Measurements from ENCODE around the gene SLC6A8.
"Not testable (repeated sequence)": the region's sequence is repeated elsewhere in the genome, so short reads cannot be mapped to it uniquely, and the experiment has no call there.

Gene SLC6A8

GRCh38 chrX:153693216-153694086, 5.7 kb downstream of the SLC6A8 start:
- DNase-seq (ENCODE audit: low spot score) = no peak

DNA sequence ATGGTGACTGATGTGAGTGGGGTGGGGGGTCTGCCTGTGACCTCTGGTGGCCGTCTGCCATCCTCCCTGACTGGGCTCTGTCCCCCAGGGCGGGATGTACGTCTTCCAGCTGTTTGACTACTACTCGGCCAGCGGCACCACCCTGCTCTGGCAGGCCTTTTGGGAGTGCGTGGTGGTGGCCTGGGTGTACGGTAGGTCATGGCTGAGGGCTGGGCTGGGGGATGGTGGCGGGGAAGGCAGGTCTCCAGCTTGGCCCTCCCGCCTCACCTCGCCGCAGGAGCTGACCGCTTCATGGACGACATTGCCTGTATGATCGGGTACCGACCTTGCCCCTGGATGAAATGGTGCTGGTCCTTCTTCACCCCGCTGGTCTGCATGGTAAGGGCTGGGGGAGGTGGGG, 6.5 kb downstream of the SLC6A8 start:
- DNase-seq (ENCODE audit: low spot score) = not testable (repeated sequence)

GRCh38 chrX:153694687-153695270, 7.1 kb downstream of the SLC6A8 start:
- DNase-seq (ENCODE audit: low spot score) = no peak

DNA sequence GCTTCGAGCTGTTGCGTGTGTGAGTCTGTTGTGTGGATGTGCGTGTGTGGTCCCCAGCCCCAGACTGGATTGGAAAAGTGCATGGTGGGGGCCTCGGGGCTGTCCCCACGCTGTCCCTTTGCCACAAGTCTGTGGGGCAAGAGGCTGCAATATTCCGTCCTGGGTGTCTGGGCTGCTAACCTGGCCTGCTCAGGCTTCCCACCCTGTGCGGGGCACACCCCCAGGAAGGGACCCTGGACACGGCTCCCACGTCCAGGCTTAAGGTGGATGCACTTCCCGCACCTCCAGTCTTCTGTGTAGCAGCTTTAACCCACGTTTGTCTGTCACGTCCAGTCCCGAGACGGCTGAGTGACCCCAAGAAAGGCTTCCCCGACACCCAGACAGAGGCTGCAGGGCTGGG, 8.4 kb downstream of the SLC6A8 start:
- DNase-seq (ENCODE audit: low spot score) = no peak

DNA sequence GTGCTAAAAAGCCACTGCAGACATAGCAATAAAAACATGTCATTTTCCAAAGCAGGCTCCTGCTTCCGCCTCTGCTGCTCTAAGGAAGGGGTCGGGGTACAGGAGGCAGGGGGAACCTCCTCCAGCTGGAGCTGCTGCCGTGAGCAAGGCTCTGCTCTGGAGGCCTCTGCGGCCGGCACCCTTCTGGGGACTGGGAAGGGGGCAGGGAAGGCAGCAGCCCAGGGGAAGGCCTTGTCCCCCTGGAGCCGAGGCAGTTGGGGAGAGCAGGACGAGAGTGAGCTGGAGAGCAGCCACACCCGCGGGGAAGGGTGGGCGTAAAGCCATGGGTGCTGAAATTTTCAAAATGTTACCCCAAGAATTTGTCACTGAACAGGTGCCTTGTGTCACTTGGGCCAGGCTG, 8.8 kb downstream of the SLC6A8 start:
- not testable (repeated sequence) for DNase-seq (ENCODE audit: low spot score)

DNA sequence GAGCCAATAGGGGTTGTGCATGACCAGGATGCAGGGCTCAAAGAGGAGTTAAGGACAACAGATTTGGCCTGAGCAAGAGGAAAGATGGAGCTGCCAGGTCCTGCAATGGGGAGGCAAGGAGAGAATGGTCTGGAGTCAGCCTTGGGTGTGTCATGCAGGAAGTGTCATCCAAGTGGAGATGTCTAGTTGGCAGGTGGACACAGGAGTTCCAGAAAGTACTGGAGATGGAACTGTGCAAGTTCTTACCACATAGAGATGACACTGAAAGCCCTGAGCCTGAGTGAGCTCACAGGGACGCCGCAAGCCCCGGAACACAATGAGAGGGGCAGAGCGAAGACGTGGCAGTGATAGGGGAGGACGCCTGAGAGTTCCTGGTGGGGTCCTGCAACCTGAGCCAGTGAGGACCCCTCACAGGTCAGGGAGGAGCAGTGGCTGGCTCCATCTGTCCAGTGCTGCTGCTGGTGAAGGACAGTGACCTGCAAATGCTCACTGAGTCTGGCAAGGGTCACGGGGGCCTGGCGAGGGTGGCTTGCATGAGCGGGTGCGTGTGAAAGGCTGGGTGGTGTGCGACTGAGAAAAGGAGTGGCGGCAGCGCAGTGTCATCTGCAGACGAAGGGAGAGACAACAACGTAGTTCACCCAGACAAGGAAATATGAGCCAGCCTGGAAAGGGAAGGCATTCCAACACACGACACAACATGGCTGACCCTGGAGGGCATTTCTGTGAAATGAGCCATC, 9.4 kb downstream of the SLC6A8 start:
- not testable (repeated sequence) for DNase-seq (ENCODE audit: low spot score)

GRCh38 chrX:153697924-153698865, 10.5 kb downstream of the SLC6A8 start:
- DNase-seq (ENCODE audit: low spot score) = no peak

GRCh38 chrX:153699210-153699783, 11.6 kb downstream of the SLC6A8 start:
- DNase-seq (ENCODE audit: low spot score) = not testable (repeated sequence)

GRCh38 chrX:153699784-153700371, 12.2 kb downstream of the SLC6A8 start:
- not testable (repeated sequence) for DNase-seq (ENCODE audit: low spot score)

GRCh38 chrX:153700376-153700945, 12.7 kb downstream of the SLC6A8 start:
- no peak for DNase-seq (ENCODE audit: low spot score)

DNA sequence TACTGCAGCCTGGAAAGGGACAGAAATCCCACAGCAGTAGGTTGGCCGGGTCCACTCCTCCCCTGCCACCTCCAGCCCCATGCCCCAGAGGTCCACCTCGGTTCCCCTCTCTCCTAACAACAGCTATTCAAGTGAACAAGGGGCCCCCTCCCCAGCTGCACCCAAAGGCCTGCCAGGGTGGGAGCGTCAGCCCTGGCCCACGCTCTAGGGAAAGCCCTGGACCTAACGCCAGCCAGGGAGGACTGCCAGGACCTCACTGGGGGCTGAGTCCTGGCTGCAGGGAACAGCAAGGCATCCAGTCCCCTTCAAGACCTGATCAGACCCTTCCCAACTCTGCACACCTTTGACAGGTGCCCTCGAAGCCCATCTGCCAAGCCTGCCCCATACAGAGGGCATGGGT, 13.2 kb downstream of the SLC6A8 start:
- no peak for DNase-seq (ENCODE audit: low spot score)

GRCh38 chrX:153701706-153702105, 14.0 kb downstream of the SLC6A8 start:
- no peak for DNase-seq (ENCODE audit: low spot score)

DNA sequence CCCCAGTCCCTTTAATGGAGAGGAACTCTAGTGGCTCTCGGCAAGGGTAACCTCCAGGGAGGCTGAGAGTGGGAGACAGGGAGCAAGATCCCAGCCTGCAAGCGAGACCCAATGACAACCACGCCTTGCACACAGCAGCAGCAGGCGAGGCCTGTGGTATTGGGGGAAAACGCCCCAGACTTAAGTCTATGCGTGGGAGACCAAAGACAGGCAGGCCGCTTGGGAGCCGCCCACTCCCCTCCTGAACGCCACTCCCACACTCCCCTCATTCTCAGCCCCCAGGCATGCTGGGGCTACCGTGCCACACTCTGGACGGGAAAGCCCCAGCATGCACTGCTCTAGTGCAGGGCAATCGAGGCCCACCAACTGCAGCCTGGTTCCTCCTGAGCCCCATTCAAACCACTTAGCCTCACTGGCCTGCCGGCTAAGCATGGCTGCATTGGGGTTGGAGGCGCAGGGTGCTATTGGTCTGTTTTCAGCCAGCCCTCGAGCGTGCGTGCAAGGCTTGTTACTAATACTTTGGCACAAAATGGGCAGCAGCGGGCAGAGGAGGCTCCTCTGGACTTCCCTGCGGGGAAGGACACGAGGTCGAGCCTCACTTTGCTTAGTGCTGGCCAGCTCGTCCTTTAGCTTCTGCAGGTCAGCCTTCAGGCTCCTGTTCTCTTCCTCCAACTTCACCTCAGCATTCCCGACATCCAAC, 14.8 kb downstream of the SLC6A8 start:
- DNase-seq (ENCODE audit: low spot score) = no peak

DNA sequence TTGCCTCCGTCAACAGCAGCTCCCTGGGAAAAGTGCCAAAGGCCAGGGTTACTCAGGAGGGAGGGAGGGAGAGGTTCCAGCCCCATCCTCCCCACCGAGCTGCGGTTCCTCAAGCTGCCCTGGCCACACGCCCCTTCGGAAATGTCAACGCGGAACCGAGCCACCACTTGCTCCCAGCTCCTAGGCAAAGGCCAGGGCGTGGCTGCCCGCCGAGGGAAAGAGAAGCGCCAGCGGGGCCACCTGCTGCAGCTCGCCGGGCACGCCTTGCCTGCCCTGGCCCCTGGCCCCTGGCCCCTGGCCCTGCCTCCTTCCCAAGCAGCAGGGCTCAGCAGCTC, 15.3 kb downstream of the SLC6A8 start:
- DNase-seq (ENCODE audit: low spot score) = no peak

- DNase-seq (ENCODE audit: low spot score) = no peak
These were observed 16.3 kb downstream of the SLC6A8 start for GRCh38 chrX:153704021-153704526.

DNA sequence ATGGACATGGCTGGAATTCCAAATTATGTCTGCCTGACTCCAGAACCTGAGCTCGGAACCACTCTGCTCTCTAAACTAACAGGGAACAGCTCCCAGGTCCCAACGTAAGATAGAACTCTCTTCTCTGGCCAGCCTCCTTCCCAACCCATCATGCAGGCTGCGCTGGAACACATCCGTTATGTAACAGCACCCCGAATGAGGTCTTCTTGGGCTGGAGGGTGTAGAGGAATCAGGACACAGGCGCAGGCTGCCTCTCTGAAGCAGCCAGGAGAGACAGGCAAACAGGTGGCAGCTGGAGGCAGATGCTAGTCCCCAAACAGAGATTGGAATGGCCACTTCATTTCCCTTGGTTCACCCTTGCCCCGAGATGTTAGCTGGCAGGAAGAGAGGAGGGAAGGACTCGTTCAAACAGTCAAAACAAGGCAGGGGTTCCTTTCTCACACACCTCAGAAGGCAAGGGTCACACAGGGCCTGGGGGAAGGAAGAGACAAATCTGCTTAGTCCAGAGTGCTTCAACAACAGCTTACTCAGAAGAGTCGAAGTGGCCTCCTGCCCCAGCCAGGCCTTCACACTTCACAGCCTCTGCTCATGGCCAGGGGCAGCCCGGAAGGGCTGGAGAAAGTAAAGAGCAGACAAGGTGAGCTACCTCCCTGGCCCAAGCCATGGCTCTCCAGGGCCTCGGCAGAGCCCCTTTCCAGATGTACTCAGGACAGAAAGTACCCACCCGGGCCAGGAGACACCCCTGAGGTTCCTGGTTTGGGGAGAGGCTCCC, 17.1 kb downstream of the SLC6A8 start:
- not testable (repeated sequence) for DNase-seq (ENCODE audit: low spot score)

DNA sequence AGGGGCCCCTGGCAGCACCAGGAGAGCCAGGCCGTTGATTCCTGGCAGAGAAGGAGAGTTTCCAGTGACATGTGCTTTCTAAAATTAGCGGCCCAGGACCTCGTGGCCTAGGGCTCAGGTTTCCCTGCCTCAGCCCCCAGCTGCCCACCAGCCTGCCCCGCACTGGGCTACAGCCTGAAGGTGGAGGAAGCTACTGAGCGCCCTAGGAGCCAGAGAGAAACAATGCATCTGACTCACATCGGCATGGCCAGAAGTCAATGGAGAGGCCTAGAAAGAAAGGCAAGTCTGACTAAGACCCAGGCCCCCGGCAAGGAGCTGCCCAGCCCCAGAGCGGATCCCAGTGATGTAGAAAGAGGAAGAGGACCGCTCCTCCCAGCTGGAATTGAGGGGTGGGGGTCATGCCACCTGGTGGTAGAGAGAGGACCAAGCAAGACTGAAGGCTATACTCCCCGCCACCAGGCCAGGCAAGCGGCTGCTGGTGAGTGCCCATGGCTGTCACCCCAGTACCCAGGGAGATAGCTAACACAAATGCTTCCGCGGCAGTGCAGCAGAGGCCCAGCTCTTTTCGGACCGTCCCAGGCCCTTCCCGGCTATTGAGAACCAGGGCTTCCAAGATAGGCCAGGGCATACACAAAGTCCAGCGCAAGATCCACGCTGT, 17.8 kb downstream of the SLC6A8 start:
- not testable (repeated sequence) for DNase-seq (ENCODE audit: low spot score)

- no peak for DNase-seq (ENCODE audit: low spot score)
These were observed 19.1 kb downstream of the SLC6A8 start for GRCh38 chrX:153706799-153707198.

DNA sequence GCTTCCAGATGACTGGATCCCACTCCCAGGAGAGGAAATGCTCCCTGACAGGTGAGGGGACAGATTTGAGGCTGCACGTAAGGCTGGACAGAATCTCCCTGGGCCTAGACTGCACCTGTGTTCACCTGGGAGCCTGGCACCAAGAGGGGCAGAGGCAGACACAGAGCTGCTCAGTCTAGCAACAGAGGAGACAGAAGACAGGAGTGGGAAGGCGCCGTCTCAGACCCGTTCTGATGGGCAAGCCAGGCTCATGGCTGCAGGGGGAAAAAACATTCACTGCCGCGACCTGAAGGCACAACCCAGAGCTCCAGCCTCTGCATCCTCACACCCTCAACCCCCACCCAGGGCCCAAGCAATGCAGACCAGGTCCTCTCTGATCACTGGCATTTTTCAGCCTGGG, 19.7 kb downstream of the SLC6A8 start:
- DNase-seq (ENCODE audit: low spot score) = no peak

Data from ecto neural progenitor cell (in vitro differentiated cells).